HG02763 (cell line): ENCODE measurements around the gene HADHA.

Experiments used
- ATAC-seq: cut with Tn5 transposase; IDR thresholded peaks from one replicate; pipeline ENCODE4 v1.9.1; 2021; ENCODE audit warnings: mild to moderate bottlenecking, moderate library complexity; ENCODE audit not compliant: unreplicated experiment

Gene HADHA

DNA sequence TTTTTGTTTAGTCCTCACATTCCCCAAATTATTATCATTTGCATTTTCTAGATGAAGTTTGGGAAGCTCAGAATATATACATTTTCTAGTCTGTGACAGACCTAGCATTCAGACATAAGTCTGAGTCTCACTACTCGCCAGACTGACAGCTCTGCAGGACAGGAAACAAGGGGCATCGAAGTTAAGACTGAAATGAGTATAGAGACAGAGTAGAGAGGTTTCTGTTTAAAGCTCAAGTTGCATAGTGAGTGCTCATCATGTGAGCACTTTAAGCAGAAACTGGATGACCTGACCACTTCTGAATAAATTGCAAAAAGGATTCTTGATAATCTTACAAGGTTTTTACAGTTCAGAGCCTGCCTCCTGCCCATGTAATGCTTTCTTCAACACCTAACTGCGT lies 1.4 kb upstream of the HADHA start:
- peak; percentile 31 for ATAC-seq

DNA sequence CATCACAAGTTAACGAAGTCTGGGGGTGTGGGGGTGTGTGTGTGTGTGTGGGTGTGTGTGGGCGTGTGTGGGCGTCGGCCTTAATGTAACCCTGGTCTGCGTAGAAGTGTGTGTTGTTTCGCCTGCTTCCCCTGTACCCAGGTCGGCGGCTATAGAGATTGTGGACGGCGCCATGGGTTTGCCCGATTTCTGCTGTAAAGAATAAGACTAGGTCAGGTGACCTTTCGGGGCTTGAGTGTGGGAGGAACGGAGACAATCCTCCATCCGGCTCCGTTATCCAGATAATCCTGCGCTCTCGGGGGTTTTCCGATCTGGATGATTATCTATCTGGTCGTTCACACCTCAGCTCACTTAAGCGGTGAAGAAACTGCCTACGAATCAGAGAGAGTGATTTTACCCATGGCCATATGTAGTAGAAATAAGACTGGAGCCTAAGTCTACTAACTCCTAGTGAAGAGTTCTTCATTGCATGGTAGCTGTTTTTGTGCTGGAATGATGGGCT lies 850 bp upstream of the HADHA start:
- ATAC-seq, result no peak

DNA sequence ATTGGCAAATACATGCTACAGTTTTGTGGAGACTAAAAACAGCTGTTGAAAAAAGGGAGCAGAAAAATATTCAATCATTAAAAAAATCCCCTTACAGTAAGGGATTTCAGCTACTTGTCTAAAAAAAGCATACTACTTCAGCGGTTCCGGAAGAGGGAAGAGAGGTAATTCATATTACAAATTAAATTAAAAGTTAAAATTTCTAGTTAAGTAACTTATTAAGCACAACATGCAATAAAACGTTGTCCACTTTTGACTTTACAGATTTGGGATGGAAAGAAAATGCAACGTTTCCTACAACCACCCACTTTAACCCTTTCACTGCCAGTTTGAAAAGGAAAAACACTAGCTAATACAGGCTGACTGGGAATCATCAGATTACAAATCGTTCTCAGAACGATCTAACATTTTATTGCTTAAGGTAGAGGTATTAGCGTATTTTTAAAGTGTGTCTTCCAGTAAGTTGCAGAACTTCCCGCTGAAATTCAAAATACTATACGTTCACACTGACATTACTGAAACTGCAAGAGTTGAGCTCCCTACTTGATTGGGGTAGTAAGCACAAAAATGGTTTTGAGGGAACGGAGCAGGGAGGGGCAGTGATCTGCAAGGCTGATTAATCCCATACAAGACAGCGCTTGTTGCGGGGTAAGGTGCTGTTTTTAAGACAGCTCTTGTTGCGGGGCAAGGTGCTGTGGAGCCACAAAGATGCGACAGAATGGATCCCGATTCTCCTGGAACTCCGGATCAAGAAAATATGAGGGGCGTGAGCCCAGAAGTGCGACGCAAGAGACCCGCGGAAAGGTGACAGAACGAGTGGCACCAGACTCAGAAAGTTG lies 743 bp downstream of the HADHA start:
- ATAC-seq, result no peak

DNA sequence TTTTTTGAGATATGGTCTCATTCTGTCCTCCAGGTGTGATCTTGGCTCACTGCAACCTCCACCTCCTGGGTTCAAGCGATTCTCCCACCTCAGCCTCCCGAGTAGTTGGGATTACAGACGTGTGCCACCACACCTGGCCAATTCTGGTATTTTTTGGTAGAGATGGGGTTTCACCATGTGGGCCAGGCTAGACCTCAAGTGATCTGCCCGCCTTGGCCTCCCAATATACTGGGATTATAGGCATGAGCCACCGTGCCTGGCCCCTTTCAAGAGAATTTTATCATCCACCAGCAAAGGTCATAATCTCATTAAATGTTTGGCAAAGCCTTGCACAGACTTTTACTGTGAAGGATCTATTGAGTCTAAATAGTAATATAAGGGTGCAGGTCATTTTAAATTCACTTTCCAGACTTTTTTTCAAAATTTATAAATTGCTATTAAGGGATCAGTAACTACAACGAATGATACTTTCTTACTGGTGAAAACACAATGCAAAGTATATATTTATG lies 2.5 kb downstream of the HADHA start:
- ATAC-seq, result no peak

DNA sequence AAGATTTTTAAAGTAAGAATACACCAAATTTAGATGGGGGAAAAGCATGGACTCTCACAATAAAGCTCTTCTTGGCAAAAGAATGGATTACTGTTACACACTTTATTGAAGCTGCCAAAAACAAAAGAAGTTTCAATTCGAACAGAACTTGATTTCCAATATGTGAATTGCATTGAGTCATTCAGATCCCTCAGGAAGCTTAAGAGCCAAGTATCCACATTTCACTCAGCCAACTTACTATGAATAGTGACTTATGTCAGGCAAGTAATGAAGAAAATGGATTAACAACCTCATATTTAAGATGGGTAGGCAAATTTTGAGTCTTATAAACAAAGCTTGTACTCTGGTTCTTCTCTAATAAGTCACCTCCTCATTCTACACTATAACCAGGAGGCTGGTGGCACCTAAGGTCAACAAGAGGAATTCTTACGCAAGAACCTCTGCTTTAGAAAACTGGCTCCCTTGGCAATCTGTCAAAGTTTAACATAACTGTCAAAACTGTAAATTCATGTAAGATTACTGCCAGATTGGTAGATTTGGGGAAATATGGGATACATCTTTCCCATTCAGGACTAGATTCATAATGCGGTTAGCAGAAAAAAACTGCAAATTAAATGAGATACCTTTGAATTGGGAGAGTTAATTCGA lies 6.0 kb downstream of the HADHA start:
- ATAC-seq, result no peak

DNA sequence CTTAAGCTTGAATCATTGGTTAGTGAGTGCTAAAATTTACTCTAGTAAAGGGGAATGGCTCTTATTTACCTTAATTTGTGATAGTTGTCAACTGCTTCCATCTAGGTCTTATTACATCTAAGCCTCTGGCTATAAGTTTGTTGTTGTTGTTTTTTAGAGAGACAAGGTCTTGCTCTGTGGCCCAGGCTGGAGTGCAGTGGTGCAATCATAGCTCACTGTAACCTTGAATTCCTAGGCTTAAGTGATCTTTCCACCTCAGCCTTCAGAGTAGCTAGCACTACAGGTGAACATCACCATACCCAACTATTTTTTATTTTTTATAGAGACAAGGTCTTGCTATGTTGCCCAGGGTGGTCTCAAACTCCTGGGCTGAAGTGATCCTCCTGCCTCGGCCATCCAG lies 6.6 kb downstream of the HADHA start:
- ATAC-seq, result no peak

DNA sequence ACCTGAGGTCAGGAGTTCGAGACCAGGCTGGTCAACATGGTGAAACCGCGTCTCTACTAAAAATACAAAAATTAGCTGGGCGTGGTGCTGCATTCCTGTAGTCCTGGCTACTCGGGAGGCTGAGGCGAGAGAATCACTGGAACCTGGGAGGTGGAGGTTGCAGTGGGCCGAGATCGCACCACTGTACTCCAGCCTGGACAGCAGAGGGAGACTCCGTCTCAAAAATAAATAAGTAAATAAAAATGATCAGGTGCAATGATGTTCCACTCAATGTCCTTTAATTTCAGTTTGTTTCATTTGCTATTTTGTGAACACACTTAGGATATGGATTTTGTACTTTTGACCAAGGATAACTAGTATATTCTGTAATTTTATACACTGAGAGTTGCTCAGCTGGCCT lies 9.3 kb downstream of the HADHA start:
- ATAC-seq, result no peak

DNA sequence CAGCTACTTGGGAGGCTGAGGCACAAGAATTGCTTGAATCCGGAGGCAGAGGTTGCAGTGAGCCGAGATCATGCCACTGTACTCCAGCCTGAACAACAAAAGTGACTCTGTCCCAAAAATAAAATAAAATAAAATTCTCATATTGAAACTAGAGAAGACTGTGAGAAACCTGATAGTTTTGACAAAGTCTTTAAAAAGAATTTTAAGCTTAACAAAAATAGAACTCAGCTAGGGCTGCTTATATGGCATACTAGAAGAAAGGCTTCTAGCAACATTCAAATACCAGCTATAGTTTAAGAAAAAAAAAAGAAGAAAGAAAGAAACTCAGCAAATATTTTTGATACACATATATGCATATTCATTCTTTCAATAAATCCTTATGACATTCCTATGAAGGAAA lies 13.6 kb downstream of the HADHA start:
- ATAC-seq, result no peak

DNA sequence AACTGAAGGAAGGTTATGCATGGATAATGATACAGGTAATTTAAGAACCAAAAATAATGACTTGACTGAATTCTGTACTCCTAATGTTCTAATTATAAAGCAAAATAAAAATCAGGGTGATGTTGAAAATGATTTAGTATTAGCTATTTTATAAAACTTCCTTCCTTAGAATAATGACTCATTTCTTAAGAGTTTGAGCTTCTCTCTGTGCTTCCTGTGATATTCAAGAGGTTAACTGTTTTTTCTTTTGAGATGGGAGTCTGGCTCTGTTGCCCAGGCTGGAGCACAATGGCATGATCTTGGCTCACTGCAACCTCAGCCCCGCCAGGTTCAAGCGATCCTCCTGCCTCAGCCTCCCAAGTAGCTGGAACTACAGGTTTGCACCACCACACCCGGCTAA lies 14.8 kb downstream of the HADHA start:
- ATAC-seq, result no peak

DNA sequence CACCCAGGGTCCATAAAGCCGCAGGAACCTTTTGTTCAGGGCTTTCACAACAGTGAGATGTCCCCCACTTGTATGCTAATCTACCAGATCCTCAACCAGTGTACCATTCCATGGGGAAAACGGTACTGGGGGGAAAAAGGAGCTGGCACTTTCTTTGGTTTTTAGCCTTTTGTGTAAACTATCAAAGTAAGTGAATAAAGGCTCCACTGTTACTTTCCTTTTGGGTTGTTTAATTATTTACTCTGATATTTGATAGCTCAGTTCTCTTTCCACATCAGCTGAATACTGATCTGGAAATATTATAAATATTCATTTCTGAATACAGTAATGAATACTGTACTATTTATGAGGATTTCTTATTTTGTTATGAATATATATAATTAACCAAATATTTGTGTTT lies 20.3 kb downstream of the HADHA start:
- ATAC-seq, result no peak

DNA sequence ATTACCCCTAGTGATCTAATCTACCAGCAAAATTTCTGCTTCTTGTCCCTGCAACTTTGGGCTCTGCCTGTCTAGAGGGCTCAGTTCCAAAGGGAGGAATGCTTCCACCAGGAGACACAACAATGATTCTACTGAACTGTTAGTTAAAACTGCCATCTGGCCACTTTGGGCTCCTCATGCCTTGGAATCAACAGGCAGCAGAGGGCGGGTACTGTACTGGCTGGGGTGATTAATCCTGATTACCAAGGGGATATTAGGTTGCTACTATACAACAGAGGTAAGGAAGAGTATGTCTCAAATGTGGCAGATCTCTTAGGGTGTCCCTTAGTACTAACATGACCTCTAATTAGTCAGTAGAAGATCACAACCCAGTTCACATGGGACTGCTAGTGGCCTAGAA lies 21.4 kb downstream of the HADHA start:
- ATAC-seq, result no peak

DNA sequence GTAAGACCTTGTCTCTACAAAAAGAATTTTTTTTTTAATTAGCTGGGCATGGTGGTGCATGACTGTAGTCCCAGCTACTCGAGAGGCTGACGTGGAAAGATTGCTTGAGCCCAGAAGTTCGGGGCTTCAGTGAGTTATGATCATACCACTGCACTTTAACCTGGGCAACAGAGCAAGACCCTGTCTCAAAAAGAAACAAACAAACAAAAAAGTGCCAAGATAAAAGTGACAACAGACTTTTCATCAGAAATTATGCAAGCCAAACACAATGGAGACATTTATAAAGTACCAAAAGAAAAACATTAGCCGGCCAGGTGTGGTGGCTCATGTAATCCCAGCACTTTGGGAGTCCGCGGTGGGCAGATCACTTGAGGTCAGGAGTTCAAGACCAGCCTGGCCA lies 26.7 kb downstream of the HADHA start:
- ATAC-seq, result no peak

DNA sequence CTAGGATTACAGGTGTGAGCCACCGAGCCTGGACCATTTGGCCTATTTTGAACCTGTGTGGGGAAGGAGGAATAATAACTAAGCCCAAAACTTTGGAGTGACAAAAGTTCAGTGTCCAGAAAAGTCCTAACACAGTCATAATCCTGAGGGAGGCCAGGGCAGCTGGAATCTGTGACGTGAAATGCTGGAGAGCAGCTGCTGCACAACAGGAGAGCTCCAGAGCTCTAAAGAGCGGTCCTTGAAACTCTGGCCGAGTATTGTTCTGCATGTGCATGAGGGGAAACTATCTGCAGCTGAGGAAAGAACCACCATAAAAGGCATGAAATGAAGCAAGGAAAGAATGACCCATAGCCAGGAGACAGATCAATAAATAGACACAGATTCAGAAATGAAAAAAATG lies 27.8 kb downstream of the HADHA start:
- ATAC-seq, result no peak

DNA sequence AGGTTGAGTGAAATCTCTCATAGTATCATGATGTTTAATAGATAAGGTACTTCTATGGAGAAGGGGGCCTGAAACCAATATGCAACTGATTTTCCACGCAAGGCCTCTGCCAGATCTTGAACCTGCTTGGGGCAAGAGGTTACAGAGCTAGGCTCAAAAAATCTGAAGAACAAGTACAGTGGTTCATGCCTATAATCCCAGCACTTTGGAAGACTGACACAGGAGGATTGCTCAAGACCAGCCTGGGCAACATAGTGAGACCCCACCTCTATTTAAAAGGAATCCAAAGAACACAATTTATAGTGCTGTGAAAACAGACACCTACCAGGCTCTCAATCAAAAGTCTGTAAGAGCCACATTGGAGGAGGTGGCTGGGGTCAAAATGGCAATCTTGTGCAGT lies 28.6 kb downstream of the HADHA start:
- ATAC-seq, result no peak

DNA sequence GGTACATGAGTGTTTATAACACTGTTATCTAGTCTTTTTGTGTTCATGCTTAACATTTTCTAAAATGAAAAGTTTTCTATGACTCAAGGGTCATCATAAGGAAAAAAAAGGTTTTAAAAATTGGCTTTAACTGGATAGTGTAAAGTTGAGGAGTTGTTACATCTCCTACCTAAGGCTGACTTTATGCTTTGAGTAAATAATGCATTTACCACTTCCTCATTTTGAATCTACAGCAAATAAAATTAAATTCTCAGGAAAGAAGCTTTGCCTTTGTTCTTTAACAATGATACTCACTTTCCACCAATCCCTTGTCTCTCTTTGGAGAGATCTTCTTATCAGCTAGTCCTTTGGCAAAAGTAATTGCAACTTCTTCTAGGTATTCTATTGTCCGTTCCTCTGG lies 29.7 kb downstream of the HADHA start:
- ATAC-seq, result no peak

DNA sequence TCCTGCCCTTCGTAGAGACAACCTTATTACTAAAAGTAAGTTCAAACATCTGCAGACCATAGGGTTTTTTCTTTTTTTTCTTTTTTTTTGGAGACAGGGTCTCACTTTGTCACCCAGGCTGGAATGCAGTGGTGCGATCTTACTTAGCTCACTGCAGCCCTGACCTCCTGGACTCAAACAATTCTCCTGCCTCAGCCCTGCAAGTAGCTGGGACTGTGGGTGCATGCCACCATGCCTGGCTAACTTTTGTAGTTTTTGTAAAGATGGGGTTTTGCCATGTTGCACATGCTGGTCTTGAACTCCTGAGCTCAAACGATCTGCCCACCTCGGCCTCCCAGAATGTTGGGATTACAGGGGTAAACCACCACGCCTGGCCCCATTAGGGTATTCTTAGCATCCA lies 32.4 kb downstream of the HADHA start:
- ATAC-seq, result no peak

DNA sequence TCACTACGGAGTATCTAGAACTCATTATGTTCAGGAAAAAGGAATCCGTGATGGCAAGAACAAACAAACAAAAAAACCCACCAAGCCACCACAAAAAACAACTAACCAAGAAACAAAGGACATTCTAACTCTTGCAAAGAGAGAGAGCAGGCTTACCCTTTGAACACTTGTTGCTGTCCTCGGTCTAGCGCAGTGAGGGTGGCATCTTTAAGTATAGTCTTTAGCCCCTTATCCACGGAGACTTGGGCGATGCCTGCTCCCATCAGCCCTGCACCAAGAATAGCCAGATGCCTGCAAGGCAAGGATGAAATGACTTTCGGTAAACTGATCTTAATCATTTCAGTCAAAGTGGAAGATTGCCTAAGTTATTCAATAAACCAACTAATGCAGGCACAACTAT lies 40.5 kb downstream of the HADHA start:
- no peak for ATAC-seq

DNA sequence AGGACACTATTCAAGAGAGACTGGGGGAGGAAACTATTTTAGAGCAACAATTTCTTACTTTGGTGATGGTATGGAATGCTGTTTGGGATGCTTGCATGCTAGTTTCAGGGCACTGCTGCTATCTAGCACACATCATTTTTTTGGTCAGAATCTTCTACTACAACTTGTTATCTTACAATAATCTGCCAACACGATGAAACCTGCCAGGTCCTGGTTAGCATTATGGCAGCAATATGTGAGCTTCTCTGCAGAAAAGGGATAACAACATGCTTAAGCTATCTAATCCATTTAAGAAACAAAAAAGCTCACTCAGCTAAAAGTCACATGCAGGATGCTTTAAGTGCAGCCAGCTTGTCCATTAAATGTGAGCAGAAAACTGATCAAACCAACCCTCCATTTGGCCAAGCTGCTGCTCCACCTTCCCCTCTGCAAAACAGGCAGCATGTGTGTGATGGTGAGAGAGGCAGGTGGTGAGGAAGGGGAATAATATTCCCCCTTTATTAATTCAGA lies 41.4 kb downstream of the HADHA start:
- ATAC-seq, result no peak

DNA sequence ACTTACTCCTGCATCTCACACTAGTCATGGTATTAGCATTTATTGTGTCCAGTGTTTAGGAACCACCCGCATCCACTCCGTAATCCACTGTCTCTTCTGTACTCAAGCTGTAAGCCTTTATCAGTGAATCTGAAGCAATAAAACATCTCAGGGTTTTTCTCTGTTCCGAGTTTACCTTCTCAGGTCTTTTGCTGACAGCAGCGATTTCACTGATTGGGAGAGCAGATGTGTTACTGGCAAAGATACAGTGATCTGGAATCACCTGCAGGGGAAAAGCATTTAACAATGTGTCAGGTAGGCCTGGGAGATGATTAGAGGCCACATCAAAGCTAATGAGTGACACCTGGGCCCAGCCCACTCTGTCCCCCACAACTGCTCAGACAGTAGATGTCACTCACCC lies 46.9 kb downstream of the HADHA start:
- no peak for ATAC-seq

DNA sequence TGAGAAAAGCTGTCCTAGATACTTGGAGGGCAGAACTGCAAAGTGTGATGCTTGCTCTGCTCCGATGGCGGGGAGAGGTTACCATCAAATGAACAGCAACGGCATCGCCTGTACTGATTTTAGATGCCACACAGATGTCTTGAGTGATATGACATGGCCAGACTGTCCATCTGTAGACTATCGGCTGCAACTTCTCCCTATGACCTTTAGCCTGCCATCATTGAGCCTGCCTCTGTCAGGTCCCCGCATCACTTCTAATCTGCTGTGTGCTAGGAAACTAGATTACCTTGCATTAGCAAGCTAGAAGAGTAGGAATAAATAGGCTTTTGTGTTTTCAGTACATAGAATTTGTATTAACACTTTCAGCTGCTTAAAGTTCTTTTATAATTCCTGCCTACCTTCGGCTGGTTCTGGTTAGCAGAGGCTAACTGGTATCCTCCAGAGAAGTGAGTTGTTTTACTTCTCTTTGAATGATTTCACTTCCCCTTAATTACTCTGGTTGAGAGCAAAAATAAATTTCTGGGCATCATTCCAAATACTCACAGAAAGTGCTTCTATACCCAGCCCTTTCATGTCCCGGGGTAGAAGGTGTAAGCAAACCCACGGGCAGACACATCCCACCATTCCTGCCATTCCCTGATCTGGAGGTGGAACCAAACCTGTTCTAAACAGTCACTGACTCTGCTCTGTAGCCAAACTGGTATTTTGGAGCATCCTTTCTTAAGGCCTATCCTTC lies 47.6 kb downstream of the HADHA start:
- no peak for ATAC-seq
